Globus pallidus (tissue), 1 donor: ENCODE measurements around the gene ALOX5AP.
"Not testable (repeated sequence)": the region's sequence is repeated elsewhere in the genome, so short reads cannot be mapped to it uniquely, and the experiment has no call there.

ENCODE experiments used
- DNase-seq: peaks from one replicate; pipeline ENCODE4 v3.0.0-alpha.2; 2015; ENCODE audit warnings: low spot score

Gene ALOX5AP

DNA sequence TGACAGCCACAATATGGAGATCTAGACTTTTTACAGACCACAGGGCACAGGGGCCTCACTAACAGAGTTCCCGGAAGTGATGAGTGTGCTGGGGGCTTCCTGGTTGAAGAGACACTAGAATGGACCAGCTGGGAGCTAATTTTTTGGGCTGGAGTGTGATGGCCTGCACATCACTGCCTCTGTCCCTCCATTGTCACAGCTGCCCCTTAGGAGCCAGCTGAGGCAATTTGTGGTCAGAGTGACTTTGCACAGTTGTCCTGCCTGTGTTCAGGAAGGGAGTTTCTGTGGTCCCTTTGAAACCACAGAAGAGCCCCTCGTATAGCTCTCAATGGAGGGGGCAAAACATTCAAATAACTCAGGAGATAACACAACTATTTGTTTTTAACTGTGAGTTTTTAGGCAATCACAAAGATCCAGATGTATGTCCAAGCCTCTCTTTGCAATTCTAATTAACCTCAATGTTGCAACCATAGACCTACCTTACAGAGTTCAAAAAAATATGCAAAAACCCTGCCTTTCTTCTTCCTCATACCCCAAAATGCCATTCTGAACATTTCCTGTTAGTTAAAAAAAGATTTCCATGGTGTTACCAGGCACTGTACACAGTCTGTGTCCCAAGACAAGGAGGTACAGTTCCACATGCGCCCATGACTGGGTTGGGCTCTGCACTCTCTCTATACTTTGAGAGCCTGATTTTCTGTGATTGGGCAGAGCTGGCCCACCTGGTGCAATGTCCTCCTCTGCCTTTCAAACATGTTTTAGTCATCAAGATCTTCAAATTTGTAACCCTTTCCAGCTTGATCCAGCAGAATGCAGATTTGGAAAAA is 2.4 kb downstream of the ALOX5AP start:
- DNase-seq: no peak

DNA sequence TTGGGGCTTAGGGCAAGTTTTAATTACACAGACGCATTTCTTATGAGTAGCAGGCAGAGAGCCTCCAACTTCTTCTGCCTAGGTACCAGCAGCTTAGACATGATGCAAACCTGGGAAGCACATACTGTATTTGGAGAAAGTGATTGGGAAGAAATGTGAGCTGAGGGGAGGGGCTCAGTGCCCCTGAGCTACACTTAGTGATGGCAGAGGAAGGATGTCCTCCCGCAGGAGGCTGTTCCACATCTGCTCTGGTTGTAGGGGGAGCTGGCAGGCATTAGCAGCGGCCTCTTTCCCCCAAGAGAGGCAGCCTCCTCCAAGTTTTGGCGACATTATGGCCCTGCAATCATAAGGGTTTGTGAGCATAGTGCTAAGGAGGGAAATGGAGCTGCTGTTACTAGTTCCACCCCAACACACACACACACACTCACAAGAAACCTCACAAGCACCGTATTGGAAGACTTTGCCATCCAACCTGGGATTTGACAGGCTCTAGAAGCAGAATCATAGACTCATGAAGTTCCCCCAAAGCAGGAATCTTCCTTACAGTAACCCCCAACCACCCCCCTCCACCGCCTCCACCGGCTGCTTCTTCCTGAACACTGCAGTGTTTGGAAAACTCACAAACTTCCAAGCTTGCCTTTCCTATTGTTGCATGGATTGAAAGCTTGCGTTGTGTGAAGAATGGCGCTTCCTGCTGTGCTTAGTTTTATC is 3.3 kb downstream of the ALOX5AP start:
- DNase-seq: no peak

DNA sequence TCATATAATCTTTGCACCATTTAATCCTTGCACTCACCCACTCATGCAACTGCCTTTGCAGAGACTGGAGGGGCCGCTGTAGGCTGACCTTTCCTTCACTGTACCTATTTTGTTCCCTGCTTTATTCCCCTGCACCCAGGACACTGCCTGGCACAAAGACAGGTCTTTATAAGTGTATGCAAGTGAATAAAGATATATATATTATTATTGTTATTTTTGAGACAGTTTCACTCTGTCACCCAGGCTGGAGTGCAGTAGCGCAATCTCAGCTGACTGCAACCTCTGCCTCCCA is 3.8 kb downstream of the ALOX5AP start:
- no peak for DNase-seq

DNA sequence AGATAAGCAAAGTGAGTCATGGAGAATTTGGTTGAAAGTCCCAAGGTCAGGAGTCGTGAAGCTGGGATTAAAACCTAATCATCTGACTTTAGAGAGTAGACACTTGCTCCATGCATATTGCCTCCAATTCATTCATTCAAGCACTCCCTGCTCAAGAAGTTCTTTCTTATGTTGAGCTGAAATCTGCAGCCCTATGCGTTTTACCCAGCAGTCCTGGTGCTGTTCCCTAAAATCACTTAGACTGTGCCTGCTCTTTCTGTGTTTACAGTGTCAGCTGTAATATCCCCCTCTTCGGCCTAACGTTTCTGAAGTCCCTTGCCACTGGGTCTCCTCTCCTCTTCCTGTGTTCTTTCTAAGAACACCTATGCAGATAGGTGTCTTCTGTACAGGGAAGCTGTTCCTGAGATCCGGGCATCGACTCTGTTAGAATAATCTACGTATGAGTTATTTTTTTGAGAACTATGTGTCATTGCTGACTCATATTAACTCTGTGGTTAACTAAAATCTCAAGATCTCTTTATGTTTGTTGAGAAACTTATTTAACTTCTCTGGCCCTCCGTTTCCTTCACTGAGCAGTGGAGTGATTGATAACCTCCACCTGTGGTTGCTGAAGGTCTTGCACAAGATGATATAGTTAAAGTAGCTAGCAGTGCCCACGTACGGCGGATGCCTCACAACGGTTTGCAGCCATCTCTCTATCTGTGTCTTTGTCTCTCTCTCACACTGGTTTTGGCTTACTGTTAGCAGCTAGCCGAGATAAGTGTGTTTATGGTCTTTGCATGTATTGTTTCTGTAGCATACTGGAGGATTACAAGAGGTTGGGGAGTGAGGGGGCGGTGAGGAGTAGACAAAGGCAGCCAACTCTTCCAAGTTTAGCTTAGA is 4.7 kb downstream of the ALOX5AP start:
- DNase-seq: no peak

DNA sequence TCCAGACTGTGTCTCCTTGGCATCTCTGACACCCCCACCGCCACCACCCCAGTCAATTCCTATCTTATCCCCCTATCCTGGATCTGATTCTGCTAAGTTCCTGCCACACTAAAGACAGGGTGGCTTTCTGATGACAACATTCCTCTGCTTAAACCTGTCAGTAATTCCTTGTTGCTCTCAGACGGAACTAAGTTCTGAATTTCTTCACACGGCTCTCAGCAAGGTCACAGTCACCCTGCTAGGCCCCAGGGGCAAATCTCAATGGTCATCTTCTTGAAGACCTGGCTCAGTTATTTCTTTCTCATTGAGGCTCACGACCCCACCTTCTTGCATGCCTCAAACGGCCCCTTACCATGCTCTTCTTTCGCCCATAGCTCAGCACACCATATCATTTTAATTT is 7.6 kb downstream of the ALOX5AP start:
- no peak for DNase-seq

DNA sequence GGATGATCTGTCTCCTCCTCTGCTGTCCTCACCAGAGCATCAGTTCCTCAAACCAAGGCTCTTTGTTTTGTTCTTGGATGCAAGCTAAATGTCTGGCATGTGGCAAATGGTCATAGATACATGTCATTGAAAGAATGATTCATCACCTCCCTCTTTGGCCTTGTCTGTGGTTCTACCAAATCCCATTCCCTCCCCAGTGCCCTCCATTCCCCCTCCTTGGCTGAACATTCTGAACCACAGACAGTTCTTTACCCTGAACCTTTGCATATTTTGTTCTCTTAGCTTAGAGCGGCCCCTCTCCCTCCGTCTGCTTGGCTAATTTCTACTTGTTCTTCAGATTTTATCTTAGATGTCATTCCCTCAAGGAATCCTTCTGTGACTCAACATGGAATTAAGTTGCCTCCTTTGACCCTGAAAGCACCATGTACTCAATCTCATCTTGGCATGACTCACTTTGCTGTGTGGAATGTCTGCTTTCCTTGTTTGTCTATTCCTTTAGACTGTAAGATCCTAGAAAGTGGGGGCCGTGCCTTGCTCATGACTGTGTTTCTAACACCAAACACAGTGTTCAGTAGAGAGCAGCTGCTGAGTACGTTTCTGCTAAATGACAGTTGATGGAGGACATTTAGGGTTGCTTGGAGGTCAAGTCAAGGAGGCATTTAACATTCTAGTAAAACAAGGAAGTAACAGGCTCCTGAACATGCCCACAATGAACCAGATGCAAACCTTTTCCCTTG is 8.1 kb downstream of the ALOX5AP start:
- DNase-seq: no peak

DNA sequence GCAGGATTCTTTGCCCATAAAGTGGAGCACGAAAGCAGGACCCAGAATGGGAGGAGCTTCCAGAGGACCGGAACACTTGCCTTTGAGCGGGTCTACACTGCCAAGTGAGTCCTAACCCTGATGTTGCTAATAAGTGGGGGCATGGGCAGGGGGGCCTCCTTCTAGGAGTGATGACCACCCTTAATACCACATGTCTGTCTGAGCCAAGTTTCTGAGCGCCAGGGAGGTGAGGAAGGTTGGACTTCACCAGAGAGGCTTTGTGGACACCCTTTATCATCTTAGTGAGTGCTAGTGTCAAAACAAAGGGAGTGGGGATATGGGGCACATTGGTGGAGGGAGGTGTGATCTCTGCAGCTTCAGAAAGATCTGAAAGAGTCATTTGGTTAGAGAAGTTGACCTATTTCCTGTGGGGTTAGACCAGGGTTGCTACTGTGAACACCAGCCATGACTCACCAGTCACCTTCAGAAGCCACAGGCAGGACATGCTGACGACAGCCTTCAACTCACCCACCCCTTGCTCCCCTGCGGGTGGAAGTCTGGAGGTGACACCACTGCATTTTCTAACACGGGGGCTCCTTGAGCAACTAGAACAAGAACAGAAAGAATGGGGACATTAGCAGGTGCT is 8.8 kb downstream of the ALOX5AP start:
- DNase-seq: no peak

DNA sequence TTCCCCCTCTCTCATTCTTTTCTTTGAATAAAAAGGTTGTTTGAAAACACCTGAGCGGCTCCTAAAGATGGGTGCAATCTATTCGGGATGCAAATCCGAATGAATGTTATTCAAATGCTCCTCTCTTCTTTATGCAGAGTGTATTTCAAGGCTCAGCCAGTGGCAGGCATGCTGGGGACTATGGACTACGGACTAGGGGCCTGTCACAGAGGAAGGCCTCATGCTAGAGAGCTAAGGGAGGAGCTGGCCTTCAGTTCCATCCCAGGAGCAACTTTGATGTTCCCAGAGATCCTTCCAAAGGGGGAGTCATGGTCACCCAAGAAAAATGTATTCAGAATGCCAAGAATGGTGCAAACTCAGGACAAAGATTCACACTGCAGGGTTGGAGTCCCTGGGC is 9.3 kb downstream of the ALOX5AP start:
- no peak for DNase-seq

DNA sequence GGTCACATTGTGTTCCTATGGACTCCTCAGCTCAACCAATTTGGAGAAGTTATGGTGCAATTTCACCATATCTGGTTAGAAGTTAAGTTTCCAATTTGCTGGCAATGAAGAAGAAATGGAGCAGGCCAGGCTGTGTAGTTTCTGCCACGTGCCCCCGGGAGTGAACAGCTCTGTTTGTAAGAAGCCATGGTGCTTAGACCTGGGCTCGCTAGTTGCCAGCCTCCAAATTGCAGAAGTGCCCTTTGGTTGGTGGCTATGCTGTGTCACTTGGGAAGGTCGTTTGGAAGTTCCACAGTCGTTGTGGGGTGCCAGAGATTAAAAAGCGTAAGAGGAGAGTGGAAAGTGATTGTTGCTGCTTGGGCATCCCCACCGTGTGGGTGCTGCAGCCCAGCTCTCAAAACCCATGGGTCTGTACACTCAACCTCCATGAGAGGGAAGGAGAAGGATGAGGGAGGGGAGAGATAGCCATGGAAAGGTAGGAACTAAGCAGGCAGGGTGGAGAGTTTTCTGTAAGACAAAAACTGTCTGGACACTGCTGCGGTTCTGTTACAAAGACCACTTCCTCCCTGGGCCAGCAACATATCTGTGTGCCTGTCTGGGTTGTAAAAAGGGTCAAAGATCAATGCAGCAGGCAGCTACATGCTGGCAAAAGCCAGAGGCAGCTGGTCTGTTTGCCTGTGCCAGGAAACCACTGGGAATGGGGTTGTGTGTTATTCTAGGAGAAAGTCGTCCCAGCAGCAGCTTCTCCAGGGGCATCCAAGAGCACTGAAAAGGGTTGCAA is 10.8 kb downstream of the ALOX5AP start:
- DNase-seq: no peak

DNA sequence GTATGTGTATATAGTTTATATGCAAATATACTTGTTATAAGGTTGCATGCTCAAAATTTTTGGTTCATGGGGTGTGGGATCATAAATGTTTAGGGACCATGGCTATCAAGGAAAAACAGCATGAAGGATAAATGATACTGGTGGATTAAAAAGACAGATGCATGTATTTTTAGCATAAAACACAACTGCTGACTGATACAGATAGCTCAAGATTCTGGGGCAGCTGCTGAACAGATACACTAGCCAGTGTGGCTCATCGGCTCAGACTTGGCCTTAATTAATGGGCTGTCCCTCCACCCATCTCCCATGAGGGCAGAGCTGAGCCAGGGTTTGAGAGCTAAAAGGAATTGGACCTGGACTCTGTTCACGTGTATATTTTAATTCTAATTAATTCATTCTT is 11.4 kb downstream of the ALOX5AP start:
- DNase-seq: no peak

DNA sequence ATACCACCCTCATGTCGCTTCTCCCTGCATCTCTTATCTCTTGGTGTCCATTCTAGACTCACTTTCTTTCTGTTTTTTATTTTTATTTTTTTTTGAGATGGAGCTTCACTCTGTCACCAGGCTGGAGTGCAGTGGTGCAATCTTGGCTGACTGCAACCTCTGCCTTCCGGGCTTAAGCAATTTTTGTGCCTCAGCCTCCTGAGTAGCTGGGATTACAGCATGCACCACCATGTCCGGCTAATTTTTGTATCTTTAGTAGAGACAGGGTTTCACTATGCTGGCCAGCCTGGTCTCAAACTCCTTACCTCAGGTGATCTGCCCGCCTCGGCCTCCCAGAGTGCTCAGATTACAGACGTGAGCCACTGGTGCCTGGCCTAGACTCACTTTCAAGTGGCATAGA is 12.5 kb downstream of the ALOX5AP start:
- not testable (repeated sequence) for DNase-seq

DNA sequence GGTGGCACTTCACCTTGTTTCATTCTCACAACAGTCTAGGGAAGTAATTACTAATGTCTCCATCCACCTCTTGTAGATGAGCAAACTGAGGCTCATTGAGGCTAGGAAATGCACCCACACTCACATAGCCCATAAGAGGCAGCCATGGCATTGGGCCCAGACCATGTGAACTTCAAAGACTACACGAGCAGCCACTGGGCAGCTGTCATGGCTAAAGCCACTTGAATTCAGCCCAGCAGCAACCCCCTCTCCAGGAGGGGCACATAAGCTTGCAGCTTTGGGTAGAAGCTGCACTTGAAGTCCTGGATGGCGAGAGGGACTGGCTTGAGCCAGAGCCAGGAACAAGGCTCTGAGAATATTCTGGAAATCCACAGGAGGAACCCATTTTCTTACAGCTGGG is 13.4 kb downstream of the ALOX5AP start:
- DNase-seq: no peak

DNA sequence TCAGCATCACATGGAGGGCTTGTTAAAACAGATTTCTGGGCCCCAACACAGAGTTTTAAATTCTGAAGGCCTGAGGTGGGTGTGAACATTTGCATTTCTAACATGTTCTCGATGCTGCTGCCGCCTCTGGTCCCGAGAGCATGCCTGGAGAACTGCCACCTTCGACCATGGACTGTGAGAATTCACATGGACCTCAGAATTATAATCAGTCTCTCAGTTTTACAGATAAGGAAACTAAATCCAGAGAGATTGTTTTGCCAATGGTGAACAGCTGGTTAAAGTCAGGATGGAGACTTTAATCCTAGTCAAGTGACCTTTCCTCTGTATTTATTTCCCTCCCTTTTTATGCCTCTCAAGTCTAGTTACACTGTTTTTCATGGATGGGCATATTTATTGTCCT is 14.7 kb downstream of the ALOX5AP start:
- DNase-seq: no peak

DNA sequence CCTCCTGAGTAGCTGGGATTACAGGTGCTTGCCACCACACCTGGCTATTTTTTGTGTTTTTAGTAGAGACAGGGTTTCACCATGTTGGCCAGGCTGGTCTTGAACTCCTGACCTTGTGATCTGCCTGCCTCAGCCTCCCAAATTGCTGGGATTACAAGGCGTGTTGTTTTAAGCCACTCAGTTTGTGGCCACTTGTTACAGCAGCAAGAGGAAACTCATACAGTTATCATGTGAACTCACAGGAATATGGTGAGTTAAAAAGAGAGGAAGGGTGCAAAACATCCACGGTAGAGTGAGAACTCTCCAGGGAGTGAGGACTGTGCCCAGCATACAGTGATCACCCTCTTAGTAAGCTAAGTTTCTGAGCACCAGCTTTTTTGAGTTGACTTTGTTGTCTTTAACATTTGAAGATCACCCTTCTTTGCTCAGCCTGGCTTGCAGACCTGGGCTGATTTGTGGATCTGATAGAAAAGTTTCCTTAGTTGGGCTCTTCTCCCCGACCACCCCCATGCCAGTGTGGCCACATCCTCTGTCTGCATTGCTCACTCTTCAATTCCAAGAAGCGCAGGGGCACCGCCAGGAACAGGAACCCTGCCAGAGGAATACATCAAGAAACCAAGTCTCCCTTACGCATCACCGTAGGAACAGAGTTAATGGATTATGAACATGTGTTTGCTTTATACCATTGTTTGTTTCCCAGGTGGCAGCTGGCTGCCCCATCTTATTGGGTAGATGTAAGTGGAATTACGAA is 16.0 kb downstream of the ALOX5AP start:
- DNase-seq: no peak

DNA sequence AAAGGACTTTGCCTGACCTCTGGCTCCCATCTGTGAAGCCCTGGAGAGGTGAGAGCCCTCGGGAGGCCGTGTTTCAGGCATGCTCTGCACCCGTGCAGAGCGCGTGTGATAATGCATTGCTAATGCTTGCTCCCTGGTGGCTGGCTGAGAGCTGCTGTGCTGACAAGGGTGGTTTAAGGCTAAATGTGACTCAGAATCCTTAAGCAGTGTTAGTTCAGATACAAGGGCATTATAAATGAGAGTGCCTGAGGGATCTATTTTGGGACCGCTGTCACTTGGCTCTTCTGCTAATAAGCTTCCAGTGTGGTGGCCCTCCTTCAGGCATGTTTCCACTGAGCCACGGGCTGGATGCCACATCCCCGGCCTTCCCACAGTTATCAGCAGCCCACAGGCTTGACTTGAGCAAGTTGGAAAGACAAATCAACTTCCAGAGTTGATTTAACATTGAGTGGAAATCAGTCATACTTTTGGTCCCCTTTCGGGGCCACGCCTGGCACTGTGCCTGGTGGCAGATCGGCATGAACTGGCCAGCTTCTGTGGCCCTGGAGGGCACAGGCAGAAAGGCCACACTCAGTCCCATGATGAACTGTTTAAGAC is 17.0 kb downstream of the ALOX5AP start:
- no peak for DNase-seq

DNA sequence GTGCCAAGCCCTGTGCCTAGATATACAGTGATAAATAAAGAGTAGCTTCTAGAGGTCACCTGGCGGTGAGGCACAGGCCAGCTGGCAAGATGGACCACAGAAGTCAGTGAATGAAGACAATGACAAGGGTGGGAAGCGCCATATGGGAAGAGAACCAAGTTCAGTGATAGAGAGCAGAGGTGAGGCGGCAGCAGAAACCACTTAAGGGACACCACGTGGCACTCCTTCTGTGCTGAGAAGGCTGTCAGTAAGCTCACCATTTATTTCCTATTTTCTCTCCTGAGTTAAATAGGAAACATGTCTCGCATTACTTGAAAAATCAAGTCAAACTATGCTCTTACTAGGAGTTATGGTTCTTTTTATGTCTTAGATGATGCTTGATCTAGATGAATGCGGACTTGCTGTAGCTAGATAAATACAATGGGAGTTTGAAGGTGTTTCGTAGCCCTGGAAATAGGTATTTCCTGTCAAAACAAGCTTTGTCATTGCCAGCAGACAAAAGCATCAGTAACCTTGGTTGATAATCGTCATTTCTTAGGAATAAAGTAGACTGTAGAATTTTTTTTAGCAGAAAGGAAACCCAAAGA is 17.8 kb downstream of the ALOX5AP start:
- DNase-seq: no peak

DNA sequence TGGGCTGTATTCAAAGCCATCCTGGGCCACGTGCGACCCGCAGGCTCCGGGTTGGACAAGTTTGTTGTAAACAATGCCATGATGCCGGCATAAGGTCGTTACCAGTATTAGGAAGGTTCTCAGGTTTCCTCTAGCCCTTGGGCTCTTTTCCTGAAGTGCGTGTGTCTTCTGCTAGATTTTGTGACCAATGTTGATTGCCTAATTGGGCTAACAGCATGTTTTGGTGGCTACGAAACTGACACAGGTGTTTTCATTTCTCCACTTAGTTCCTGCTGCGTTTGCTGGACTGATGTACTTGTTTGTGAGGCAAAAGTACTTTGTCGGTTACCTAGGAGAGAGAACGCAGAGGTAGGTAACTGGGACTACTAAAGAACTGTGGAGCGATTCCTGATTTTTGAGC is 20.3 kb downstream of the ALOX5AP start:
- DNase-seq: no peak

DNA sequence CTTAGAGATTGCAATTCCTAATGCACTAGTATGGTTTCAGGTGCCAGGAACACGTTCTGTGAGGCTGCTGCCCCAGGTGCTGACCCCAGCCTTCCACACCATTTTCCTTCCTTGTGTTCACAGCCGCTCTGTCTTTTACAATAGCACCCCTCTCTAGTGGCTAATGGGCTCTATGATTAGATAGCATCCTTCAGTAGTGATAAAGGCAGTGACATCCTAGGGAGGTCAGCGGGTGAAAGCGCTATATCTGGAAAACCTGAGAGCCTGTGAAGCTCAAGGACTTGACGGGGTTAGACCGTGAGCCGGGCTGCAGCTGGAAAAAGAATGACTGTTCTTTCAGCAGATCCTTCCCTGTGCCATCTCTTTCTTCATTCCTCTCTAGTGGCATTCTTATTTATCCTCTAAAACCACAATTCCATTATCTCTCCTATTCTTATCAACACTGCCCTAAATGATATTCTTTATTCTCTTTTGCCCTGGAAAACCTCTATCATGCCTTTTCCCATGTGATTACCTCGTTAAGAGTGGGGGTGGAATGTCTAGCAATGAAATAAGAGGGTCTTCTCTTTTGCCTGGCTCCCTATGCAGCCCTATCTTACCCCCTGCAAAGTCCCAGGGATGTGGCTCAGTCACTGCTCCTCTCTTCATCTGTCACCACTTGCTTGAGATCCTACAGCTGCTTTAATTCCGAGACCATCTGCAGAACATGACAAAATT is 21.8 kb downstream of the ALOX5AP start:
- no peak for DNase-seq

DNA sequence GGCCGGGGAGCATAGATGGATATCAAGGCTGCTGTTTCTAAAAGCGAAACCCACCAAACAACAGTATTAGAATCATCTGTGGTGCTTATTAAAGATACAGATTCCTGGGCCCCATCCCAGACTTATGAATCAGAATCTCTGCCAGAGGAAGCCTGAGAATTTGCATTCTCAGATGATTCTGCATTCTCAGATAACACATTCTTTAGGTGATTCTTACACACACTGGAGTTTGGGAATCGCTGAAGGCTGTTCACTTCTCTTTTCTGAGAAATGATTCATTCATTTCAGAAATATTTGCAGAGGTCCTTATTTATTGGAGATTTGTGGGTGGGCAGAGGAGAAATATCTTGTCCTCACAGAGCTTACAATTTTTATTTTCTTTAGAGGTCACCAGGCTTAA is 24.4 kb downstream of the ALOX5AP start:
- DNase-seq: no peak
